Stimulated activated memory B cell treated with anti-CD40 and anti-IgM and Interleukin-4, amounts not matched to agents 10 μg/mL and 1 μg/mL and 100 μg/mL, for 72 hours (primary cell): Measurements from ENCODE around the gene ELOVL6.
A peak's percentile ranks its signal among the peaks of the same experiment; 100 is the strongest.
"Not testable (repeated sequence)": the region's sequence is repeated elsewhere in the genome, so short reads cannot be mapped to it uniquely, and the experiment has no call there.

ENCODE experiments used
- ATAC-seq: fragments of 150-1000 bp; cut with Tn5 transposase; 2 replicates; pipeline ENCODE4 v1.10.0; 2021
- H3K27ac Mint-ChIP-seq: one replicate; pipeline ENCODE4 v1.8.0; 2022; ENCODE audit warnings: mild to moderate bottlenecking, mixed read lengths
- H3K27me3 Mint-ChIP-seq: one replicate; pipeline ENCODE4 v1.8.0; 2022; ENCODE audit warnings: mixed read lengths
- H3K36me3 Mint-ChIP-seq: one replicate; pipeline ENCODE4 v1.8.0; 2022; ENCODE audit warnings: mixed read lengths
- H3K4me1 Mint-ChIP-seq: one replicate; pipeline ENCODE4 v1.8.0; 2022; ENCODE audit warnings: mixed read lengths
- H3K4me3 Mint-ChIP-seq: one replicate; pipeline ENCODE4 v1.8.0; 2022; ENCODE audit warnings: mild to moderate bottlenecking, moderate library complexity, mixed read lengths
- H3K9me3 Mint-ChIP-seq: one replicate; pipeline ENCODE4 v1.8.0; 2022; ENCODE audit warnings: mixed read lengths

Gene ELOVL6

DNA sequence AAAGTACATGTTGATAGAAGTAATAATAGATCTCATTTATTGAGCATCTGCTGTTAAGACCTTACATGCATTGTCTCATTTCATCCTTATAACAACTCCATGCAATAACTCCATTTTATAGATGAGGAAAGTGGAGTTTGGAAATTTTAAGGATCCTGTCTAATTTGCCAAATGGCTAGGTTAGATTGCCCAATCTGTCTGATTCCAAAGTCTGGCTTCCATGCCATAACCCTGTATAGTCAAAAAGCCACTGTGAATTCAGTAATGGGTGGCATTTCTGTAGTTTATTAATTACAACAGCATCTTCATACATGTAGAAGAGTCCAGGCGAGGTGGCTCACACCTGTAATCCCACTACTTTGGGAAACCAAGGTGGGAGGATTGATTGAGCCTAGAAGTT is 8.8 kb upstream of the ELOVL6 start:
- Mint-ChIP-seq H3K27ac (no peak overlapping the region), H3K36me3 (no peaks in the 10 kb centered on the region), H3K4me3 (no peak overlapping the region), H3K9me3 (no peaks in the 10 kb centered on the region), H3K4me1 (no peaks in the 10 kb centered on the region), H3K27me3 (no peaks in the 10 kb centered on the region)
- ATAC-seq, result no peak

DNA sequence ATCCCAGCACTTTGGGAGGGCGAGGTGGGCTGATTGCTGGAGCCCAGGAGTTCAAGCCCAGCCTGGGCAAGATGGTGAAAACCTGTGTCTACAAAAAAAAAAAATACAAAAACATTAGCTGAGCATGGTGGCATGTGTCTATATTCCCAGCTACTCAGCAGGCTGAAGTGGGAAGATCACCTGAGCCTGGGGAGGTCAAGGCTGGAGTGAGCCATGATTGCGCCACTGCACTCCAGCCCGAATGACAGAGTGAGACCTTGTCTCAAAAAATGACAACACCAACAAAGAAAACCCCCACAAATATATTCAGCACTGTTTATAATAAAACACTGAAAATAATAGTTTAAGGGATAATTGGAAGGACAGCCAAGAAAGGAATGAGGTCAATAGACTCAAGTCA is 3.6 kb upstream of the ELOVL6 start:
- H3K9me3 Mint-ChIP-seq, result no peaks in the 10 kb centered on the region
- no peak overlapping the region for H3K27ac Mint-ChIP-seq
- H3K4me1 Mint-ChIP-seq, result peaks cover 20% of the 10 kb centered on the region
- H3K4me3 Mint-ChIP-seq, result no peak overlapping the region
- H3K27me3 Mint-ChIP-seq, result no peaks in the 10 kb centered on the region
- no peak for ATAC-seq
- no peaks in the 10 kb centered on the region for H3K36me3 Mint-ChIP-seq

DNA sequence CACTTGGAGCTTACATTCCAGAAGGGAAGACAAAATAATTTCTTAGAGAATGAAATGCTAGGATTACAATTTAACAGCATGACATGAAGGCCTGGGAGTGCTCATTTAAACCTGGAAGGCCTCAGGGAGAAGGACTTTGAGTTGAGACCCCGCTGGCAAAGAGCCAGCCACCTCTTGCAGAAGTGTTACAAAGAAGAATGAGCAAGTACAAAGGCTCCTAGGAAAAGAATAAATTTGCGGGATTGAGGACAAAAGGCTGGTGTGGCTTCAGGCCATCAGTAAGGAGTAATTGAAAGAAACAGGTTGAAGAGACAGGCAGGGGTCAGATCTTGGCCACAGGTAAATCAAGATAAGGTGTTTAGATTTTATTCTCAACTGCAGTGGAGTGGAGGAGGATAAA is 3.1 kb upstream of the ELOVL6 start:
- no peak overlapping the region for H3K27ac Mint-ChIP-seq
- ATAC-seq, result no peak
- H3K27me3 Mint-ChIP-seq, result no peaks in the 10 kb centered on the region
- peaks cover 20% of the 10 kb centered on the region for H3K4me1 Mint-ChIP-seq
- no peaks in the 10 kb centered on the region for H3K9me3 Mint-ChIP-seq
- H3K36me3 Mint-ChIP-seq, result no peaks in the 10 kb centered on the region
- no peak overlapping the region for H3K4me3 Mint-ChIP-seq

DNA sequence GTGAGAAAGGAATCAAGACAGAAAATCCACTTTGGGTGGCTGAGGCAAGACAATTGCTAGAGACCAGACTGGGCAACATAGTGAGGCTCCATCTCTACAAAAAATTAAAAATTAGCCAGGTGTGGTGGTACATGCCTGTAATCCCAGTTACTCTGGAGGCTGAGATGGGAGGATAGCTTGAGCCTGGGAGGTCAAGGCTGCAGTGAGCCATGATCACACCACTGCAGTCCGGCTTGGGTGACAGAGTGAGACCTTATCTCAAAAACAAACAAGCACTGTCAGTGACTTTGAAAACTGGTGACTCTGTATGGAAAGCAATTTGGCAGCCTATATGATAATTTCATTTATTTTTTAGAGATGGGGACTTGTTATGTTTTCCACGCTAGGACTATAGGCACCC is 2.3 kb upstream of the ELOVL6 start:
- H3K27ac Mint-ChIP-seq, result no peak overlapping the region
- peaks cover 26% of the 10 kb centered on the region for H3K4me1 Mint-ChIP-seq
- H3K27me3 Mint-ChIP-seq, result no peaks in the 10 kb centered on the region
- no peaks in the 10 kb centered on the region for H3K36me3 Mint-ChIP-seq
- ATAC-seq, result no peak
- H3K4me3 Mint-ChIP-seq, result no peak overlapping the region
- no peaks in the 10 kb centered on the region for H3K9me3 Mint-ChIP-seq

DNA sequence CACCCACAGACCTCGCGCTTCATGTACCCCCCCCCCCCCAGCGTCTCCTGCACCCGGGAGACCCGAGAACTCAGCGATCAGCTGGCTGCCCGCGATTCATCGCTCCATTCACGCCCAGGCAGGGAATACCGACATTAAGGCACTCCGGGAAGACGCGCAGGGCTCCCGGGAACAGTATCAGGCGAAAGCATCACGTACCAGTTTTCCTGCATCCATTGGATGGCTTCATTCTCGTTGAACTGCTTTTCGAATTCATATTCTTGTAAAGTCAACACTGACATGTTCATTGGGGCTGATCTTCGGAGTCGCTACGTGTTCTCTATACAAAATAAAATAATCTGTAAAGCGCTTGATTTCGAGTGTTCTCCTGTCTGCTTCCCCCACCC is 373 bp downstream of the ELOVL6 start:
- ATAC-seq, result no peak
- Mint-ChIP-seq H3K36me3 (no peaks in the 10 kb centered on the region), H3K4me3 (peak overlapping the region; percentile 91), H3K9me3 (no peaks in the 10 kb centered on the region), H3K27ac (peak overlapping the region; percentile 82), H3K4me1 (peaks cover 40% of the 10 kb centered on the region), H3K27me3 (no peaks in the 10 kb centered on the region)

DNA sequence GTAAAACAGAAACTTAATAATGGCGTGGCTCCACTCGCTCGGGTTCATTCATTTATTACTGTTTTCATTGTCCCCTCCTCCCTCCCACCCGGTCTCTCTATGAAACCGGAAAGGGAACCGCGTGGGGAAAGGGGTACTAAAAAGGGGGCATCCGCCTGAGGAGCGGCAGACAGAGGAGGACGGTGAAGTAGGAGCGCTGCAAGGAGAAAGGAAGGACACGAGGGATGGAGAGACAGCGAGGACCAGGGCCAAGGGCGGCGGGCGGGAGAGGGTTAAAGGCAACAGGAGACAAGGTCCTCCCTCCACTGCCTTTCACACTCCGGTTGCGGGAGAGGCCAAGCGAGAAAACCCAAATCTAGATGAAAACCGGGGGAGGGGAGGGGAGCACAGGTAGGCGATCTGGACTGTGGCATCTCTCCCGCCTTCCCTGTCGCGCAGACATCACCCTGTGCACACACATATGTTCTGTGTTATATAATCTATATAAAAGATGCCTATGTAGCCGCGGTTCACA is 829 bp downstream of the ELOVL6 start:
- no peaks in the 10 kb centered on the region for H3K9me3 Mint-ChIP-seq
- H3K4me1 Mint-ChIP-seq, result peaks cover 40% of the 10 kb centered on the region
- peak overlapping the region; percentile 91 for H3K4me3 Mint-ChIP-seq
- no peaks in the 10 kb centered on the region for H3K36me3 Mint-ChIP-seq
- peak; percentile 18 for ATAC-seq
- H3K27me3 Mint-ChIP-seq, result no peaks in the 10 kb centered on the region
- H3K27ac Mint-ChIP-seq, result peak overlapping the region; percentile 82

DNA sequence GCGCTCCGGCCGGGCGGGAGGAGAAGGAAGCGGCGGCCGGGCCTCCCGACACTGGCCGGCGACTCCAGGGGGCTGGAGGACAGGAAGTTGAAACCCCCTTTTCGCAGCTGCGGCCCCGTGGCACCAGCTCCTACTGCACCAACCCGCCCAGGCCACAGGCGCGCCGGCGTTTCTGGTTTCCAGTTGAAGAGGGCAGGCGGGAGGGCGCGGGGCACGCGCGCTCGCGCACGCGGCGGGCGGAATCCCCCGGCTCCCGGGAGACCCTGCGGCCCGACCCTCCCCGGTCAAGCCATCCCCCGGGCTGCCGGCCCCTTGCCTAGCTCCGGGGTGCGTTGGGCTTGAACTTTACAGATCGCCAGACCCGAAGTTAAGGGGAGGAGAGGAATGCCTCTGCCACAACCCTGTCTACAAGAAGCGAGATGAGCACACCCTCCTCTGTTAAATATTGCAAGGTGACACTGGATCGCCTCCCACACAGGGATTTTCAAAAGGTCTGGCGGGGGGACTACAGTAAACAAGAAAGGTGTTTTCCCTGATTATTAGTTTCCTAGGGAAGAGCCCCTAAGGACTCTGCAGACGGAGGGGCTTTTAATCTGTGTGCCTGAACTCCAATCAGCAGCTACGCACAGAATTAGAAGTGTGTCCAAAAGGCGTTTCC is 1.4 kb downstream of the ELOVL6 start:
- Mint-ChIP-seq H3K9me3 (no peaks in the 10 kb centered on the region), H3K4me1 (peaks cover 40% of the 10 kb centered on the region), H3K36me3 (no peaks in the 10 kb centered on the region), H3K27ac (peak overlapping the region; percentile 82), H3K27me3 (no peaks in the 10 kb centered on the region), H3K4me3 (peak overlapping the region; percentile 91)
- peak; percentile 72 for ATAC-seq

DNA sequence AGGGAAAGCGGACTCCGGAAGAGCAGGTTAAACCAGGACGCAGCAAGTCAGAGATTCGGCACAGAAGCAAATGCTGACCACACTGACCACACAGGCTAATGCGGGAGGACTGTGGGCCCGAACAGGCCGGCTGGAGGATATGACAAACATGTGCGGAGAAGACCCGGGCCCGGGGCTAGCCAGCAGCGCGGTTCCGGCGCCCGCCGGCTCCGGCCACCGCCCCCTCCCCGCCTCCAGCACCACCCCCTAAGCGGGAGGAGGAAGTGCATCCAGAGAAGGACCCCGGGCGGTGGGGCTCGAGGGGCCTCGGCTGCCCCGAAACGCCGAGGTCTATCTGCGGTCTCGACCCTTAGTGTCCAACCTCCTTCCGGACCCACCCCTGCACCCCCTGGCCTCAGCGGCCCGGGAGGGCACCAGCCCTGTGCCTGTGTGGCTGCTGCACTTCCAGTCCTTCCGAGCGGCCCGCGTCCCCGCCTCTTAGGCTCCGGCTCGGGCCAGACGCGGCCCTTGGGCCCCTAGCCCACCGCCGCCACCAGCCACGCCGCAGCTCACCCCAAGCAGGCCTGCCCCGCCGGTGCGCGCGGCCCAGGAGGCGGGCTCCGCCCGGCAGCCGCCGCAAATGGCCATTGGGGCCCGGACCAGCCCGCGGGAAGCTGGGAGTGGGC is 2.1 kb downstream of the ELOVL6 start:
- H3K9me3 Mint-ChIP-seq, result no peaks in the 10 kb centered on the region
- ATAC-seq, result peak; percentile 70
- peak overlapping the region; percentile 91 for H3K4me3 Mint-ChIP-seq
- H3K27ac Mint-ChIP-seq, result peak overlapping the region; percentile 82
- H3K4me1 Mint-ChIP-seq, result peaks cover 40% of the 10 kb centered on the region
- H3K36me3 Mint-ChIP-seq, result no peaks in the 10 kb centered on the region
- no peaks in the 10 kb centered on the region for H3K27me3 Mint-ChIP-seq

DNA sequence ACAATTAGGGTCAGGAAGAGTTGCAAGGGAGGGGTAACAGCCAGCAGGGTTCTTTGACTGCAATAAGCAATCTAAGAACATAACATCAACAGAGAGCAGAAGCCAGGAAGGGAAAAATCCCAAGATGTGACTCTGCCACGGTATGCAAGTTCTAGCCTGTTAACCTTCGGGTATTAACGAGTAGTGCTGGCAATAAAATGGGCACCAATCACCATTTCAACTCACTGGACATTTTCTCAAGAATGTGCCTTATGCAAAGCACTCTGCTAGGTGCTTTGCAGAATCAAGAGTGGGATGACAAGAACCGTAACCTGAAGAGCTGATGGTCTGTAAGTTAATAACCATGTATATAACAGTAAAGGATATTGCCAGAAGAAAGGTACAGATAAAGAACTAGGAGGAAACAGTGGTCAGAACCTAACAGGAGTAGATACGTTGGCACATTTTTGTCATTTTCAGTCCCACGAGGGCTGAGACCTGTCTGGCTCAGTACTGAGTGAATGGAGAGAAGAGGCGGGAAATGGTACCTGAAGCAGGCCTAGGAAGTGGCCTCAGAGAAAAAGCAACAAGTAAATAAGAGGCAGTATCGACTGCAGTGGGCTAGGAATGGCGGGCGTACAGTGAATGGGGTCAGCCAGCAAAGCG is 2.7 kb downstream of the ELOVL6 start:
- Mint-ChIP-seq H3K9me3 (no peaks in the 10 kb centered on the region), H3K4me1 (peaks cover 40% of the 10 kb centered on the region), H3K36me3 (no peaks in the 10 kb centered on the region), H3K27ac (peak overlapping the region; percentile 82), H3K27me3 (no peaks in the 10 kb centered on the region), H3K4me3 (peak overlapping the region; percentile 91)
- ATAC-seq, result no peak

DNA sequence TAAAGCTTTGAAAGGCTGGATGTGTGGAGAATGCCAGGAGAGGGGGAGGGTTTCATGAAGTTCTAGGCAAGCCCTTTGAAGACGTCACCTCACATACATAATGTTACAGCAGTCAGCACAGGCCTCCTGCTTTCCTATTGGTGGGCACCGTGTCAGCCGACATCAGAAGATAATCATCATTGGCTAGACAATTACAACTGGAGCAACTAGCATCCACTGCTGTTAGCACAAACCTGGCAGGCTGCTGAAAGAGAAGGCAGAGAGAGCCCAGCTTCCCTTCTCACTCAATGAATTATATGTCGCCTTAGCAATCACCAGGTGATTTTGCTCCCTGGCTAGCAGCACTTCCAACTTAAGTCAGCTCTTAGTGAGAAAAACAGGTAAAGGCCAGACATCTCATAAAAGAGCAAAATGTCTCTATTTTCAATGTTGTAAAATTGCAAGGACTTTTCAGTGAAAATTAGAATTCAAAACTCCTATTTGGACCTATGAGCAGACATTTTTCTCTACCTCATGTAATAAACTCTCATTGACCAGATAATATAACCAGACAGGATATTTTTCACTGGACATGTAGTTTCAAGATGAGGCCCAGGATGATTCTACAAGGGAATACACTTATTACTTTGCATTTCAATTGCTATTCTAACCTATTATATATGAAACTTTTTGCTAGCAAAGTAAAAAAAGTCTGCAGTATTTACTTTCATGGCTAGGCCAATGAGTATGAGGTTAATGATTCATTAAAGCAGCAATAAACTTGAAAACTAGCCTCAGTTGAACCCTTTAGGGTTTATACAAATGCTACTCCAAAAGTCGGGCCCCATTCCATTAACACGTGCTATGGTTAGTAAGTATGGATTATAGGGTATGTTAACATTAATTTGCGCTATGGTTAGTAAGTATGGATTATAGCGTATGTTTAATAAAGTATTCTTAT is 4.3 kb downstream of the ELOVL6 start:
- H3K36me3 Mint-ChIP-seq, result no peaks in the 10 kb centered on the region
- peak overlapping the region; percentile 61 for H3K27ac Mint-ChIP-seq
- ATAC-seq, result peak; percentile 84
- H3K27me3 Mint-ChIP-seq, result no peaks in the 10 kb centered on the region
- H3K4me1 Mint-ChIP-seq, result peaks cover 38% of the 10 kb centered on the region
- H3K4me3 Mint-ChIP-seq, result no peak overlapping the region
- H3K9me3 Mint-ChIP-seq, result no peaks in the 10 kb centered on the region

DNA sequence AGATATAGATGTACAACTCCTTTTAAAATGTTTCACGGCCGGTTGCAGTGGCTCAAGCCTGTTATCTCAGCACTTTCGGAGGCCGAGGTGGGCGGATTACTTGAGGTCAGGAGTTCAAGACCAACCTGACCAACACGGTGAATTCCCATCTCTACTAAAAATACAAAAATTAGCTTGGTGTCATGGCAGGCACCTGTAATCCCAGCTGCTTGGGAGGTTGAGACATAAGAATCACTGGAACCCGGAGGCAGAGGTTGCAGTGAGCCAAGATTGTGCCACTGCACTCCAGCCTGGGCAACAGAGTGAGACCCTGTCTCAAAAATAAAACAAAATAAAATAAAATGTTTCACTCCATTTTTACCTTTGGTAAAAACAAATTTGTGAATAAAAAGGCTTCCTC is 5.1 kb downstream of the ELOVL6 start:
- Mint-ChIP-seq H3K27ac (peak overlapping the region; percentile 61), H3K4me1 (peaks cover 30% of the 10 kb centered on the region)
- H3K4me3 Mint-ChIP-seq, ATAC-seq, H3K27me3 Mint-ChIP-seq, H3K9me3 Mint-ChIP-seq, H3K36me3 Mint-ChIP-seq: not testable (repeated sequence)

DNA sequence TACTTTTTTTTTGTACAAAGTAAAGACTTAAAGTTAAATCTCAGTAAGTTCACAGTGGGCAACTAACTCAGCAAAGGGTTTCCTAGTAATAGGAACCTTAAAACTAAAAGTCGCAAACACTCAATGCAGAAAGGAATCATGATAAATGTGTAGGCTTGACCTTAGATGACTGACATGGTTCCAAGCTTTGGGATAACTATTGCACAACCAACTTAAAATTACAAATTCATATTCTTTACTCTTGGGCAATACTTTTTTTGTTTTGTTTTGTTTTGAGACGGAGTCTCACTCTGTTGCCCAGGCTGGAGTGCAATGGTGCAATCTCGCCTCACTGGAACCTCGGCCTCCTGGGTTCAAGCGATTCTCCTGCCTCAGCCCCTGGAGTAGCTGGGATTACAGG is 8.2 kb downstream of the ELOVL6 start:
- Mint-ChIP-seq H3K4me1 (peaks cover 10% of the 10 kb centered on the region), H3K36me3 (no peaks in the 10 kb centered on the region), H3K27ac (no peak overlapping the region), H3K9me3 (no peaks in the 10 kb centered on the region), H3K4me3 (no peak overlapping the region), H3K27me3 (no peaks in the 10 kb centered on the region)
- ATAC-seq, result no peak

DNA sequence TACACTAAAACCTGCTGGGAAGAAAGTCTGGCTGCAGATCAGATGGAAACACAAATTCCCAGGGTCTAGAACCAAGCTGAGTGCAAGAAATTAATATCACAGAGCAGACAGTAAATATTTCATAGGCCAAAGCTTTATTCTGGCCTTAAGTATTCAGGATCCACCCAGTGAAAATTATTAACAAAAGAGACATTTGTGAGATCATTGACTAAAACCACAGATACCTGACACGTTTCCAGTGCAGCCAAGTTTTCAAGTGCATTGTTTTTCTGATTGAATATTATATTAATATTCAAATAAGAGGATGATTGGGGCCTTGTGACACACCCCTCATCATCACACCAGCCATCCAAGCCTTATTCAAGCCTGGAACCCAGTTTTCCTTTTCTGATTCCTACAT is 10.3 kb downstream of the ELOVL6 start:
- Mint-ChIP-seq H3K9me3 (no peaks in the 10 kb centered on the region), H3K27ac (no peak overlapping the region), H3K4me3 (no peak overlapping the region), H3K36me3 (no peaks in the 10 kb centered on the region), H3K4me1 (peaks cover 14% of the 10 kb centered on the region), H3K27me3 (no peaks in the 10 kb centered on the region)
- ATAC-seq, result no peak

DNA sequence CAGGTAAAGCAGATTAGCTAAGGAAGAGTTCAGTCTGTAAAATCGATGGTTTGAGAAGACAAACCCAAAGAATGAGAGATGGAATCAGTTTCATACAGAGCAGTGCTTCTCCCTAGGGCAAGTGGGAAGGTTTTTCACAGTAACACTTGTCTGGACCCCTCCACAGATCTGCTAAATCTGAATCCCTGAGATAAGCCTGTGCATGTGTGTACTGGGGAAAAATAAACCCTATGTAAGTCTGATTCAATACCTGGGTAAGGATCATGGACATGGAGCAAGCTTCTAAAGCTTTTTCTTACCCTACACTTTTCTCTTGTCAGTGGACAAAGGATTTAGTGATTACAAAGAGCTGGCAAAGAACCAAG is 13.6 kb downstream of the ELOVL6 start:
- Mint-ChIP-seq H3K27me3 (no peaks in the 10 kb centered on the region), H3K4me3 (no peak overlapping the region), H3K27ac (no peak overlapping the region), H3K4me1 (peaks cover 15% of the 10 kb centered on the region), H3K9me3 (no peaks in the 10 kb centered on the region), H3K36me3 (no peaks in the 10 kb centered on the region)
- no peak for ATAC-seq

DNA sequence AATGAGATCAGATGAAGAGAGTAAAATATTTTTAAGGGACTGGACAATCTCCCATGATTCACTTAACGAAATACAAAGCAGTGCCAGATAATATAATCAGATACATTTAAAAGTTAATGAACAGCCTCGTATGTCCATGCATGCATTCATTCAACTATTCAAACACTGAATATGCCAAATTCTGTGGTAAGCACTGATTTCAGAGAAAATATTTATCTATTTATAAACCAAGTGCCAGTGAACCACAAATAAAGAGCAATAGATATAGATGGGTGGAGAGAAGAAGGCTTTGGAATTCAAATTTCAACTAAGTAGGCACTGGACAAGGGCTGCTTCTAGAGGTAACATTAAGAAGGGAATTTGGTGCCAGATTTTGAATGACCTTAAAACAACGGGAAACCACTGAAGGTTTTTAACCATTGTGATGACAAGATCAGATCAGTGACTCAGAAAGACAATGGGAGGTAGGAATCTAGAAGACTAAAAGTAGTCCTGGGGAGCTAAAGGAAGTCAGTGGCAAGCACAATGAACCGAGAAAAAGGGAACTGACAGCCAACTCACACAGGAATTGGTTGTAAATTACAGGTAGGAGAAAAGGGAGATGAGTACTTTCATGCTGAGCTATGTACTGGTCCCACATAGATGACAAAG is 14.2 kb downstream of the ELOVL6 start:
- Mint-ChIP-seq H3K36me3 (no peaks in the 10 kb centered on the region), H3K4me1 (peaks cover 15% of the 10 kb centered on the region), H3K27me3 (no peaks in the 10 kb centered on the region), H3K4me3 (no peak overlapping the region), H3K9me3 (no peaks in the 10 kb centered on the region), H3K27ac (no peak overlapping the region)
- no peak for ATAC-seq
